Epithelial cell of esophagus (primary cell): ENCODE measurements around the gene ELMOD1.
A peak's percentile ranks its signal among the peaks of the same experiment; 100 is the strongest.

Experiments used
- DNase-seq: peaks from one replicate; pipeline ENCODE4 v3.0.0; 2010; ENCODE audit warnings: low read depth
- H3K4me3 ChIP-seq: 2 replicates; pipeline ENCODE4 v1.5.1; 2011; ENCODE audit warnings: mild to moderate bottlenecking, low read length, control low read depth
- CTCF ChIP-seq: IDR thresholded peaks from 2 replicates; pipeline ENCODE4 v1.5.1; 2011; ENCODE audit warnings: low read depth, mild to moderate bottlenecking, low read length, control low read depth, inconsistent platforms; ENCODE audit not compliant: insufficient read depth; ENCODE audit errors: missing control alignments

The ELMOD1 gene

GRCh38 chr11:107676336-107677057 lies 85.5 kb downstream of the ELMOD1 start:
- no peak for DNase-seq
- no peak for TF ChIP-seq CTCF

GRCh38 chr11:107677924-107678631 lies 87.1 kb downstream of the ELMOD1 start:
- DNase-seq: peak; percentile 8
- no peak for TF ChIP-seq CTCF
- no peak overlapping the region for H3K4me3 ChIP-seq

More at GRCh38 chr11:107676336-107677057, 85.5 kb downstream of the ELMOD1 start:
- H3K4me3 ChIP-seq: no peak overlapping the region

GRCh38 chr11:107678632-107678971 lies 87.7 kb downstream of the ELMOD1 start:
- no peak for DNase-seq
- no peak for TF ChIP-seq CTCF
- no peak overlapping the region for H3K4me3 ChIP-seq

- TF ChIP-seq CTCF: no peak
- no peak for DNase-seq
- H3K4me3 ChIP-seq: no peak overlapping the region
These were observed 88.5 kb downstream of the ELMOD1 start for GRCh38 chr11:107679255-107680024.

GRCh38 chr11:107682171-107682570 lies 91.2 kb downstream of the ELMOD1 start:
- no peak overlapping the region for H3K4me3 ChIP-seq
- no peak for TF ChIP-seq CTCF
- peak; percentile 77 for DNase-seq

- no peak for TF ChIP-seq CTCF
- no peak overlapping the region for H3K4me3 ChIP-seq
- no peak for DNase-seq
These were observed 91.6 kb downstream of the ELMOD1 start for GRCh38 chr11:107682572-107682971.
